HUDEP-2 (cell line): ENCODE measurements around the gene AMN.

ENCODE experiments used
- DNase-seq, 76 experiments: peaks; one replicate each; lab custom pipeline; 2025; ENCODE audit not compliant: unreplicated experiment in 76 of 76; lab: John Stamatoyannopoulos, UW

Gene AMN

DNA sequence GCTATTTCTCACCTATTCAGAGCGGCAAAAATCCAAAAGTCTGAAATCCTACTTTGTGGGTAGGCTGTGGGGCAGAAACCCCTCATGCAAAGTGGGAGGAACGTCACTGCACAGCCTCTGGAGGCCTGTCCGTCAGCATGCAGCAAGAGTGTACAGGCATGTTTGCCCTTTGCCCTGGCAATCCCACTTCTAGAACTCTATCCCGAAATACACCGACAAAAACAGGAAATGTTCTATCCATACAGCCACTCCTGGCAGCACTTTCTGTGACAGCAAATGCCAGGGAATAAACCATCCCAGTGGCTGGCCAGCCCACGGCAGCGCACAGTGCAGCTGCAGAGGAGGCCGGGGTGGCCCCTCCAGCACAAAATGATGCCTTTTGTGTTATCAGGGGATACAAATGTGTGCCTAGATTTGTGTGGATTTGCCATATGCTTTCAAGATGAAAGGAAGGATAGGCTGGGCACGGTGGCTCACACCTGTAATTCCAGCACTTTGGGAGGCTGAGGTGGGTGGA lies 39.7 kb downstream of the AMN start:
- no peak for DNase-seq

DNA sequence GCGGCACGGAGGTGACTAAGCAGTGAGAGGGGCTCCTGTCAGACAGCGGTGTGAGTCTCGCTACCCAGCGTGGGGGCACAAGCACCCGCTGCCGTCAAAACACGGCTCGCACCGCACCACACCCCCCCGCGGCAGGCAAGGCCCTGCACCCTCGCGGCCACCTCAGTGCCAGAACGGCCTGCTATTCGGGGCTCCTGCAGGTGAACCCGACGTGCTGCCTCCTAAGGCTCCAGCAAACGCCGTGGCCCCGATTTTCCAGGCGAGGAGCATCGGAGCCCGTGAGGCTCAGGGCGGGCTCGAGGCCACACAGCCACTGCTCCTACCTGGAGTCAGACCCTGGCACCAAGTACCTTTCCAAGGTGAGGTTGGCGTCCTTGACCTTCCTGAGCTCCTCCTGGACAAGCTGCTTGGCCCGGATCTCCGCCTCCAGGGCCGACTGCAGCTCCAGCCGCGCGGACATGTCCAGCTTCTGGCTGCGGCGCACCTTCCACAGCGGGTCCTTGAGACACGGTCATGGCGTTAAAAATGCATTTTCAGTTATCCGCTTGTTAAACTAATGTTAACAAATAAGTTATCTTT lies 41.8 kb downstream of the AMN start:
- no peak for DNase-seq

DNA sequence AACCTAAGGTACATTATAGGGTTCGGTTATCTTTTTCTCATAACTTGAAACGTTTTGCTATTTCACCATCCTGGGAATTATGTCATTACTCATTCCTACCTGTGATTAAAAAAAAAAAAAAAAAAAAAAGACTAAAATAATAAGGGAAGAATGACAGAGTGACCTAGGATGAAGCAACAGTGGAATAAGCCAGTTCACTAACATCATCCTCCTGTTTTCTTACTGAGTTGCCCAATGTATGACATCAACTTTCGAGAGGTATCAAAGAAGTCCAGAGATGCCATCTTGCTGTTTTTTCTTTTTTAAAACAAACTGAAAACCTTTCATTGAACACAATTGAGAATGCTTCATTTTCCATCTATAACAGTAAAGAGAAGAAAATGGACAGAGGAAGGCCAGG lies 42.8 kb downstream of the AMN start:
- no peak for DNase-seq

DNA sequence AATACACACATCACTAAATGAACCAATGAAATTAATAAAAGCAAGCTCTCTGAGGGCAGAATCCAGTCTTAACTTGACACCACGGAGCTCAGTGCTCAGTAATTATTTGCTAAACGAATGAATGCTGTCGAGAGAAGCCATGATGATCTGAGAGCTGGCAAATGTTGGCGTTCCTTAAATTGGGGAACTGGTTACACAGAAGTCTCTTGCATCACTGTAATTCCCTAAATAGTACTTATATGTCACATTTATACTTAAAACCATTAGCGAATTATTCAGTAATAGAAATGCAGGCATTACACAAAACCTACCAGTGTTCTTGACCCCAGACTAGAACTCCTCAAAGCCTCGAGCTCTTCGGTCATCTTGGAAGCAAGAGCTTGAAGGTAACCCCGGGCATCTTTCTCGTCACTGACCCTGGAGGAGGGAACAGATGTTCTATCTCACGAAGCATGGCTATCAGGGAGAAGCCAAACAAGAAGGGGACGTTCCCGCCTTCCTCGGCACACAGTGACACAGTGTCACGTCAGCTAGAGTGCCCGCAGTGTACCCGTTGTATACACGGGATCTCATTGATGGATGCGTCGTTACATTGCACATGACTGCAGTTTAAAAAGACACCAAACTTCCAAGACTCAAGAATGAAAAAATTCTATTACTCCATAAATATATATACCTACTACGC lies 43.6 kb downstream of the AMN start:
- no peak for DNase-seq

GRCh38 chr14:102966681-102967505 lies 44.4 kb downstream of the AMN start:
- DNase-seq: no peak

- no peak for DNase-seq
Observed at GRCh38 chr14:102967506-102967795, 45.0 kb downstream of the AMN start.

GRCh38 chr14:102968306-102968705 lies 45.8 kb downstream of the AMN start:
- DNase-seq: no peak

GRCh38 chr14:102969060-102969791 lies 46.8 kb downstream of the AMN start:
- no peak for DNase-seq

GRCh38 chr14:102969901-102970300 lies 47.4 kb downstream of the AMN start:
- no peak for DNase-seq

DNA sequence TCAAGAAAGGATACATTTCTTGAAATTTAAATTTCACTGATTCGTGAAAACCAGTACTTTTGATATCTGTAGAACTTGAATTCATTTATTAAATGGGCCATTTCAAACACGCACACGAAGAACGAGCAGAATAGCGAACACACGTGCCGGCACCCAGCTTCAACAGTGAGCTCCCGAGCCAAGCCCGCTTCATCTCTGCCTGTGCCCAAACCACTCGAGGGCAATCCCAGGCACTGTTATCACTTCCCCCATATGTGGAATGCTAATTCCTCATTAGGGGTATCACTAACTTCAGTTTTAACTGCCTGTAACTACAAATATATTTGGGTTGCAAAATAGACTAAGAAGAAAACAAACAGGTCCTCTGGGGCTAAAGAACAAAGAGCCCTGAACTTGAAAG lies 48.0 kb downstream of the AMN start:
- no peak for DNase-seq

- DNase-seq: no peak
Observed at GRCh38 chr14:102971314-102971713, 48.9 kb downstream of the AMN start.

DNA sequence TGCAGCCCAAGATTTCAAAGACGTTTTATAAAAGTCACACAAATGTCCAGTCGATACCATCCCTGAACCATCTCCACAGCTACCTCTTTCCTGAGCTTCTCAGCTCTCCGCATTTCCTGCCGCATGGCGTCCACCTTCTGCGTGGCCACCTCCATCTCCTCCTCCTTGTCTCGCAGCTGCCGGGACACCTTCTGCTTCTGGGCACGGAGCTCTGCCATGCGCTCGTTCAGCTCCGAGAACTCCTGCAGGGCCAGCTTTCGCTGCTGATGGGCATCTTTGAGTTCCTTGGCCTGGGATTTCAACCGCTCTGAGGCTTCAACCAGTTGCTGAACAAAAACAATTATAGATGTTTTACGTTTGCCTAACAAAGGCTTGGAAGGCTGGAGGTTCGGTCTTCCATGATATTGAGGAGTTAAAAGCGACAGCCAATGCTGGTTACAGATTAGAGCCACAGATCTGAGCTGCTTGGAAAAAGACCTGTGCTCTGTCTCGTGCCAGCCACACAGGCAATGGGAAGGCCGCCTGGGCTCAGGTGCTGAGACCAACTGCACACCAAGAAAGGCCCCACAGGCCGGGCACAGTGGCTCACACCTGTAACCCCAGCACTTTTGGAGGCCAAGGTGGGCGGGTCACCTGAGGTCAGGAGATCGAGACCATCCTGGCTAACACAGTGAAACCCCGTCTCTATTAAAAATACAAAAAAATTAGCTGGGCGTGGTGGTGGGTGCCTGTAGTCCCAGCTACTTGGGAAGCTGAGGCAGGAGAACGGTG lies 49.6 kb downstream of the AMN start:
- DNase-seq: no peak

DNA sequence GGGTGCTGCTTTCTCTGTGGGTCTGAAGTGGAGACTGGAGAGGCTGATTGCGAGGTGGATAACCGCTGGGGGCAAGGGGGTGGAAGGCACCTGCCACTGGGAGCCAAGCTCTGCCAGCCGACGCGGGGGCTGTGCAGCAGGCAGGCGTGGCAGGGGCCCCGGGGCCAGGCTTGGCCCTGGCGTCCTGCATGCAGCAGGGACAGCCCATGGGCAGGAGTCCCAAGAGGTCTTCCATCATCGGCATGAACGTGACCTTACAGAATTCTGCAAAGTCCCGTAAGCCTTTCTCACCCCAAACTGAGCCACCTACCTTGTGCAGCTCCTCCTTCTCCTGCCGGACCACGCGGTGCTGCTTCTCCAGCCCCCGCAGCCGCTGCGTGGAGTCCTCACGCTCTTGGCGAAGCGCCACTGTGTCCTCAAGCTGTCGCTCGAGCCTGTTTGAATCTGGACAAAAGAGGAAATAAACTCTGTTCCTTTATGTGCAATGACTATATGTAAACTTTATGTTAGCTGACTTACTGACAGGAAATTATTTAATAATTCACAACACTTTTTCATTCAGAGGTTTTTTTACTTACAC lies 51.3 kb downstream of the AMN start:
- peak in 1 of 76 experiments; percentile 2 for DNase-seq

DNA sequence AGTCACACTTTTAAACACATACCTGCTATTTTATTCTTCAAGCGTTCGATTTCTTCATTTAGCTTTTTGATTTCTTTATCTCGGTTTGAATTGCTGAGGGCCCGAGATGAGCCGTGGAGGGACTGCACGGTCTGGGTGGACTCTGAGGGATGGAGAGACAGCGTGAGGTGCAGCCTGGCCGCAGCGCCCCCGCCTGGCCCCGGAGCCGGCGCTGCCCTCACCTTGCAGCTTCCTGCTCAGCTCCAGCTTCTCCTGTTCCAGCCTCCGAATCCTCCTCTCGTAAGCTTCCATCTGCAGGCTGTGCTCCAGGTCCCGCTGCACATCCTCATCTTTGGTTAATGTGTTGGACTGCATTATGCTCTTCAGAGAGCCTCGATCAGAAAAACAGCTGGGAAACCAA lies 53.2 kb downstream of the AMN start:
- DNase-seq: no peak

- no peak for DNase-seq
Observed at GRCh38 chr14:102977475-102977874, 55.0 kb downstream of the AMN start.

GRCh38 chr14:102979406-102979805 lies 56.9 kb downstream of the AMN start:
- DNase-seq: no peak

DNA sequence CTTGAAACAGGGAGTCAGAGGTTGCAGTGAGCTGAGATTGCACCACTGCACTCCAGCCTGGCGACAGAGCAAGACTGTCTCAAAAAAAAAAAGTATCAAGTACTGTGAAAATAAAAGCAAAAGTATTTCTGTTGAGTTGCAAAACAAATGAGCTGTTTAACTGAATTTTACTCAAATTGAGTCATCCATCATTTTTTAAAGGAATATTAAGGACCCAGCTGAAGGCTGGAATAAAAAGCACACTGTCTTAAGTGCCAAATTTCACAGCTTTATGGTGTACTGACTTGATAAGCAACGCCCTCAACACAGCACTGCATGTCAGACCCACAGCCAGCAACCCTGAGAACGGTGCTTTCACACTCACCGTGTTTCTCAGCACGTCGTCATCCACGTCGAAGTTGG lies 57.9 kb downstream of the AMN start:
- DNase-seq: no peak
